Measurements from ENCODE around the gene ZNF22.

DNA sequence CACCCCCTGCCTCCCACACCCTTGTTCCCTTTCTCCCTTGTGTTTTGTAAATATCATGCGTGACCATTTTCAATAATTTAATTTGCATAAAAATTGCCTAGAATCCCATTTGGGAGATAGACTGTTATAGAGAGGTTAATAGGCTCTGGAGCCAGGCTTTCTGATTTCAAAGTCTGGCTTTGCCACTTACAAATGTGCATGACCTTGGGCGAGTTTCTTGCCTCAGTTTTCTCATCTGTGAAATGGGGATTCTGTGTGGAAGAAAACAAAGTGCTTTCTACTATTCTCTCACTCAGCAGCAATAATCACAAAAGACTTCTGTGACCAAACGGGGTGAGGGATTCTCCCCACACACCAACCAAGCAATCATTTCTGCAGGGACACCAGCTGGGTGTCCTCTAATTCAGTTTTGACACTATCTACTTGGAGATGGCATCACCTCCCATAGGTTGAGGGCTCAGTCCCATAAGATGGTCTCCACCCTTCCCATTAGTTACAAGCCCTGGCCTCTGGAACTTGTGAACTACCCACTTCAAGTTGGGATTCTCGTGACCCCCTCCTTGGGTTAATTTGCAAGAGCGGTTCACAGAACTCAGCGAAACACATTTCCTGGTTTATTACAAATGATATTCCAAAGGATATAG is 3.5 kb upstream of the ZNF22 start:
- TF ChIP-seq EZH2 (IDR thresholded peaks at IDR 0.05; ENCODE audit: low read depth), result no peak
- TF ChIP-seq CTCF (conservative IDR thresholded peaks at IDR 0.05), result no peak

Data from PC-9 (cell line).